HG03175 (cell line): ENCODE data around the gene SYPL2.
"Not testable (repeated sequence)": the region's sequence is repeated elsewhere in the genome, so short reads cannot be mapped to it uniquely, and the experiment has no call there.

ENCODE experiments used
- ATAC-seq: cut with Tn5 transposase; IDR thresholded peaks from one replicate; pipeline ENCODE4 v1.9.1; 2021; ENCODE audit warnings: mild to moderate bottlenecking, moderate library complexity; ENCODE audit not compliant: unreplicated experiment

Gene SYPL2

DNA sequence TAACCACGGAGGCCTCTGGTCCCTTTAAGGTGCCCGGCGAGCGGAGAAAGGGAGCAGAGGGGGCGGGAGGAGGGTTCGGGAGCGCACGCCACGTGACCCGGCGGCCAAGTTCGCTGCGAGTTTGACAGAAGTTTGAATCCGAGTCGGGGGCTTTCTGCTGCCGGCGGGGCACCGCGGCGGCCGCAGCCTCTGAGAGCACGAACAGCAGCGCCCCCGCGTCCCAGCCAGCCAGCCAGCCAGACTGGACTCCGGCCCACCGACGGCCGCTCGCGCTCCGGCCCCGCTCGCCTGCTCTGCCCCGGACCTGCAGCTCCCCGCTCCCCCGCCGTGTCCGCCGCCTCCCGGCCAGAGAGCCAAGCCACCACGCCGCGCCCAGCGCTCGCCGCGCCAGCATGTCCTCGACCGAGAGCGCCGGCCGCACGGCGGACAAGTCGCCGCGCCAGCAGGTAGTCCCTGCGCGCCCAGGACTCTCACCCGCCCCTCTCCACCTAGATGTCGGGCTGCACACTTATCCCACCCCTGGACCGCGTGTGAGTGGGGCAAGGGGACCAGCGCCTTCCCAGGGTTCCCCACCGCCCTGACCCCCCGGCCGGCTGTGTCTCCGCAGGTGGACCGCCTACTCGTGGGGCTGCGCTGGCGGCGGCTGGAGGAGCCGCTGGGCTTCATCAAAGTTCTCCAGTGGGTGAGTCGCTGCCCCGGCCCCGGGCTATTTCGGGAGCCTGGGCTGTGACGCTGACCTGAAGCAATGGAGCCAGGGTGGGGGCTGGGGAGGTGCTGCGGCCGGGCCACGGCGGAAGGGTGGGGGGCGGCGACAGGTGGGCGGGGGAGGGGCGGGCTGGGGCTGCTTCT is at the start of gene SYPL2:
Gene SYPL2, plus strand, starts transcription at position 95 of the 849 bp plus-strand sequence. Its CDS starts 298 bp downstream, at position 393.
- no peak for ATAC-seq

DNA sequence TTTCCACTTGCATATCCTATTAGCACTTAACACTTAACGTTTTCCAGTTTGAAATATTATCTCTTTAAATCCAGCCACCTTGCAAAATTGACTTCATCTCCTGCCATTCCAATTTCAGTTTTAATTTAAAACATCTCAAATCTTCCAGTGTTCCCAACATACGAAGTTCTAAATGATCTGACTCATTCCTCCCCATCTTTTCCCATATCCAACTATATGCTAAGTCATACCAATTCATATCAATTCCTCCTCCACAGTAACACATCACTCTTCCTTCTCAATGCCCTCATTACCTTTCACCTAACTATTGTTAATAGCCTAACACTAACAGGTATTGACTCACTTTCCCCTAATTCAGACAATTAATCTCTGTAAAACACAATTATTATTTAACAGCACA is 42.8 kb upstream of the SYPL2 start:
- no peak for ATAC-seq

DNA sequence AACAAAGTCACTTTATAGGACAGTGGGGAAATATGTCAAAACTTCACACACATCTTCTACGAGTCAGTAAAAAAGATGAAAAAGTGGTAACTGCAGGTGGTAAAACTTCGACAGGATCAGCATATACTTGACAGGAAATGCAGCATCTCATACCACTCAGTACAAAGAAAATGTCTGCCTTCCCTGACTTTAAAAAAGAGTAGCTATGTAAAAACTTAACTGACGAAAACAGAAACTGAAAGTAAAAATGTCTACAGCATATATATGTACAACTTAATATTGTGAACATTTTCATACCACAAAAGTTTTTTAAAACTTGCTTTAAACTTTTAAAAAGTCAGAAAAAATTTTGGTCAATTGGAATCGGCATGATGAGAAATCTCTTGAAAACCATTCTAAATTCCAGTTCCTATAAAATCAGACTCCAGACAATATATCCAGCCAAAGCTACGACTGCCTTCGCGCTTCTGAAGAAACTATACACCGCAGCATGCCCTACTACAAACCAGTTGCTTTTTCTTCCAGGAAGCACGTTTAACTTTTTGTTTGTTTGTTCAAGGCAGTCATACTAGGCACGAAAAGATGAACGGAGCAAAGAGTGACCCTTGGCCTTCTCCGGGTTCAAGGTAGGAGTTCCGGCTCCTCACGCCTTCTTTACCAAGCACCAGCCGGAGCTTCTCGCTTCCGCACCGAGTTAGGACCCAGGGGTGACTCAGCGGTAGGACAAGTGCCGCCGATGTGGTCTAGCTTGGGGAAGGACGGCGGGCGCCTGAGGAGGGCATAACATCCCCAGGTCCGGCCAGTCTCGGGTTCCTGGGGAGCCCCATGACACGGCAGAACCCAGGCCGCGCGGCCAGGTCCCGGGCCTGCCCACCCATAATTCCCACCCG is 40.7 kb upstream of the SYPL2 start:
- peak; percentile 27 for ATAC-seq

DNA sequence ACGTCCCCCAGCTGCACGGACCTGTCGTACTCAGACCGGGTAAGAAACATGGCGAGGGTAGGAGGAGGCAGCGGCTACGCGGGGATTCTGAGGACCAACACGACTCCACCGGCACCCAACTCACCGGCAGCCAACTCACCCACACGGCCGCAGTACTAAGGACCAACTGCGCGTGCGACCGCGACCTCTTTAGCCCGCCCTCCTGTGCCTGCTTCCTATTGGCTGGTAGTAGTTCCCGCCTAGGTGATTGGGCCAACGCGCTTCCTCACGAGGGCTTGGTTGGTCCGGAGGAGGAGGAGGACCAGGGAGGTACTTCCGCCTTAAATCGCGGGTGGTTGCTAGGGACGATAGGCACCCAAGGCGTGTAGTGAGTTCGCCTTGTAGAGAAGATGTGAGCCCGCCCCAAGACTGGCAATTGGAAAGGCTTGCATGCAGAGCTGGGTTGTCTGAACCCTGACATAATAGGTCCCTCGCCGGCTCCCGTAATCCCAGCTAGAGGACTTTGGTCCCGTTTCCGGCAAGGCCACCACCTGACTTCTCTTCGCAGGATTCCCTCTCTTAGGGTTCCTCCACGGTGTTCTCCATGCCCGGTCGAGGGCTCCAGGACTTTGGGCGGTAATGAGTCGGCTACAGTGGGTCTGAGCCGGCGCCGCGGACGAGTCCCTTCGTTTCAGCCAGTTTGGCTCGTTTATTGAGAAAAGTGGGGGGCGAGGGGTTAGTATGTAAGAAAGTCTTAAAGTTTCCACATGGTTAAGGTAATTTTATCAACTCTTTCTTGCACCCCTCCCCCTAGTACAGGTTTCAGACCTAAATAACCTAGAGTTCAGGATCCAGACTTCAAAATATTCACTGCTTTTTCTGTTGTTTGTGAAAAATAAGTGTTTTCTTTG is 39.8 kb upstream of the SYPL2 start, which contains the start of gene PSMA5:
Gene PSMA5, minus strand, starts transcription at position 168 of the 890 bp plus-strand sequence. Its CDS starts 118 bp downstream, at position 50.
- ATAC-seq: peak; percentile 97

DNA sequence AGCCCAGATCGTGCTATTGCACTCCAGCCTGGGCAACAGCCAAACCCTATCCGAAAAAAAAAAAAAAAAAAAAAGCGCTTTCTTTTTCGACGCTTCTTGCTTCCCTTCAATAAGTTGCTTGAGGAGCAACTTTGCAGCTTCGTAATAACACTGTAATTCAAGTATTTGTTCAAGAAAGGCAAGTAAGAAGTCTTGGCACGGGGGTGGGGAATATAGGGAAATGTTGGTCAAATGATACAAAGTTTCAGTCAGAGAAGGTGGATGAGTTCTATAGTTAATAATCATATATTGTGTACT is 39.2 kb upstream of the SYPL2 start:
- no peak for ATAC-seq

DNA sequence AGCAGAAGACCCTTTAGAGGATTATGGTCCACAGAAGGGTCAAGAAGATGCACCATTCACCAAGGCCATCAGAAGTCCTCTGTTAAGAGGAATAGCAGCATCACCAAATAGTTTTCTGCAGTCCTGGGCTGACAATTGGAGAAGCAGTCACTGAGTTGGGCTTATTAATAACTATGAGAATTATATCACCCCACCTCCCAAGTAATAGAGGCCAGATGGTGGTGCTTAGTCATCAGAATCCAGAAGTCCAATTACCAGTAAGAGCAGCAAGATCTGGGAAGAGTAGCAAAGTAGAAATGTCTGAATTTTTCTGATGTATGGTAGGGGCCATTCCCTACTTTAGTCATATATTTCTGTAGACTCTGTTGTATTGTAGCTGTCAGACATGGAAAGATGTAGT is 34.0 kb upstream of the SYPL2 start:
- ATAC-seq: no peak

DNA sequence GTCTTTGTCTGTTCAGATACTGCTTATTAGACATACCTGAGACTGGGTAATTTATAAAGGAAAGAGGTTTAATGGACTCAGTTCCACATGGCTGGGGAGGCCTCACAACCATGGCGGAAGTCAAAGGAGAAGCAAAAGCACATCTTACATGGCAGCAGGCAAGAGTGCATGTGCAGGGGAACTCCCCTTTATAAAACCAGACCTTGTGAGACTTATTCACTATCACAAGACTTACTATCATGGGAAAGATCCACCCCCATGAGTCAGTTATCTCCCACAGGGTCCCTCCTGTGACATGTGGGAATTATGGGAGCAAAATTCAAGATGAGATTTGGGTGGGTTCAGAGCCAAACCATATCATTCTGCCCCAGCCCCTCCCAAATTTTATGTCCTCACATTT is 33.0 kb upstream of the SYPL2 start:
- no peak for ATAC-seq

DNA sequence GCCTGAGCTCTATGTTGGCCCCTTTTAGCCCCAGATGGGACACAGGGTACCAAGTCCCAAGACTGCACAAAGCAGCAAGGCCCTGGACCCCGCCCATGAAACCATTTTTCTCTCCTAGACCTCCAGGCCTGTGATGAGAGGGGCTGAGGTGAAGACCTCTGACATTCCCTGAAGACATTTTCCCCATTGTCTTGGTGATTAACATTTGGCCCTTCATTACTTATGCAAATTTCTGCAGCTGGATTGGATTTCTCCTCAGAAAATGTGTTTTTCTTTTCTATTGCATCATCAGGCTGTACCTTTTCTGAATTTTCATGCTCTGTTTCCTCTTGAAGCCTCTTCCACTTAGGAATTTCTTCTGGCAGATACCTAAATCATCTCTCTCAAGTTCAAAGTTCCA is 31.9 kb upstream of the SYPL2 start:
- no peak for ATAC-seq

DNA sequence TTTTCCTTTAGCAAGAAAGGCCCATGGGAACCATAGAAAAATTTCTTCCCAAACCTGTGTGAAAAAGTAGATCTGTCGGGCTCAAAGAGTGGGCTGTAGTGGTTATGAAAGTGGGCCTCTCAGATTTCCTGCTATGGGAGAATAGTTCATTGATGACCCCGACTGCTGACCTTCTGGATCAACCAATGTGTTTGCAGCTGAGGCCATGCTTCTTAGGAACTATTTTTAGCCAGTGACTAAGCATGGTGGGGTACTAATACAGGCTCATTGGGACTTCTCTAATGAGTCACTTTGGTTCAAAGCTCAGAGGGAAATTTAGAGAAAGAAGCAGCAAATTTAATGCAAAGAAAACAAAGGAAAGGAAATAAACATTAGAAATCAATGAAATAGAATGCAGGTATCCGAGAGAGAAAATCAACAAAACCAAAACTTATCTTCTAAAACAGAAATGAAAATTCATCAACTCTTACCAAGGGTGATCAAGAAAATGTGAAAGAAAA is 27.5 kb upstream of the SYPL2 start:
- ATAC-seq: no peak

DNA sequence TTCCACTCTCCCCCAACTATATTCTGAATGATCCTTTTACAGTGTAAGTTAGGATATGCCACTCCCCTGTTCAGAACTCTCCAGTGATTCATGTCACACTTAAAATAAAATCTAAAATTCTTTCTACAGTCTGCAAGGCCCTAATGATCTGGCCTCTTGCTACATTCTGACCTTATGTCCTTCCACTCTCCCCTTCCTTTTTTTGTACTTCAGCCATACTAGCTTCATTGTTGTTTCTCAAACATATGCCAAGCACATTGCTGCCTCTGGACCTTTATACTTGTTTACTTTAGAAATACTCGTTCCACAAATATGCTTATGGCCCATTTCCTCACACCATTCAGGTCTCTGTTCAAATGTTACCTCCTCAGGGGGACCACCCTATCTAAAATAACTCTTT is 25.3 kb upstream of the SYPL2 start:
- no peak for ATAC-seq

DNA sequence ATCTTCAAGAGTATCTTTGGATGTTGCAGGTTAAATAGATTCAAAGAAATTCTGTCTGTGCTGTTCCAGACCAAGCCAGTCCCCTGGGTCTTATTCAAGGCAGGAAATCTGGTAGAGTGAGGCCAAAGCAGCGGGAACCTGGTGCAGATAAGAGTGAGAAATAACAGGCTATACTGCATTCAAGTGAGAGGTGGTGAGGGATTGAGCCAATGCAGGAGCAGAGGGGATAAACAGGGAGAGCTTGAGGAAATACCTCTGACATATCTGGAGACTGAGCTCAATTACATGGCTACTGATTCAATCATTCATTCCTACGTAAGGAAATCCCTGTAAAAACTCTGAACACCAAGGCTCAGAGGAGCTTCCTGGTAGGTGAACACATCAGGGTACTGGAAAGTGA is 22.9 kb upstream of the SYPL2 start:
- ATAC-seq: no peak

DNA sequence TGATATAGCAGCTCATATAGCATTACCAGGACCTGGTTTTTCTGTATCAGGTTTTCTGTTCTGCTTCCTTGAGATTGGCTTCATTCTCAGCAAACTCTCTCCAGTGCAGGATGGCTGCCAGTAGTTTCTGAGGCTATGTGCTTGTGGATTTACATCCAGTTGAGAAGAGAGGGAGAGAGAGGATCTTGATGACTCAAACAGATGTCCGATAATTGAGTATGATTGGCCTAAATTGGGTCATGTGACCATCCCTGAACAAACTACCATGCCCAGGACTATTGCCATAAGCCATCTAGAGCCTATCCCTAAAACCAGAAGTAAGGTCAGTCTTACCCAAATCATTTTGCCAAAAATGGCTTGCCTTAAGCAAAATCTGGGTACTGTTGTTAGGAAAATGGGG is 22.0 kb upstream of the SYPL2 start:
- ATAC-seq: no peak

DNA sequence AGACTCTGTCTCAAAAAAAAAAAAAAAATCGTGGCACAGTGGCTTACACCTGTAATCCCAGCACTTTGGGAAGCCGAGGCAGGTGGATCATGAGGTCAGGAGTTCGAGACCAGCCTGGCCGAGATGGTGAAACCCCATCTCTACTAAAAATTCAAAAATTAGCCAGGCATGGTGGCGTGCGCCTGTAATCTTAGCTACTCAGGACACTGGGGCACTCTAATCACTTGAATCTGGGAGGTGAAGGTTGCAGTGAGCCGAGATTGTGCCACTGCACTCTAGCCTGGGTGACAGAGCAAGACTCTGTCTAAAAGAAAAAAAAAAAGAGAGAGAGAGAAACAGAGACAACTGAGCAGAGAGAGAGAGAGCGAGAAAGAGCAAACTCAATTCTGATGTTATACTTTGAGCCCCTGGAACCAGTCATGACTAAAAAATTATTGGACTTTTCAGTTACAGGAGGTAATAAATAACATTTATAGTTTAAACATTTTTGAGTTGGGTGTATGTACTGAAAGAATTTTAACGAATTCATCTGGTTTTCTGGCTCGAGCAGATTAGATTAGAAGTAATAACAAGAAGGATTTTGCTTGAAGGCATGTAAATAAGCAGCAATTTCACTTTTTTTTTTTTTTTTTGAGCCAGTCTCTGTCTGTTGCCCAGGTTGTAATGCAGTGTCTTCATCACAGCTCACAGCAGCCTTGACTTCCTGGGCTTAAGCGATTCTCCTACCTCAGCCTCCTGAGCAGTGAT is 20.2 kb upstream of the SYPL2 start:
- ATAC-seq: not testable (repeated sequence)

DNA sequence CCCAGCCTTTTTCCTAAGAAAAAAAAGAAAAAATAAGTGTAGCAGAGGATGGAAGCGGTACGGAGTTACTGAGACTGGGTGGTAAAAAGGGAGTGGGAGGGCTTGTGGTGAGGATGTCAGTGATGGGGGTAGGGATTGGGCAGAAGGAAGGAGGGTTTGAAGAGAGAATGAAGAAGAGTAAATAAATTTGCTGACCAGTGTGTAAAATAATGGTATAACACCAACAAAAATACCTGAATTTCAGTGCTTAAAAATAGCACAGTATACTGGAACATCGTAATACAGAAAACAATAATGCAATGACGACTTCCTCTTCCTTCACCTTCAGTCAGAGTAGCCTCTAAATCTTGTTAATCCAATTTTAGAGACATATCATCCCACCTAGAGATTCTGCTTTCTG is 18.8 kb upstream of the SYPL2 start:
- ATAC-seq: no peak

DNA sequence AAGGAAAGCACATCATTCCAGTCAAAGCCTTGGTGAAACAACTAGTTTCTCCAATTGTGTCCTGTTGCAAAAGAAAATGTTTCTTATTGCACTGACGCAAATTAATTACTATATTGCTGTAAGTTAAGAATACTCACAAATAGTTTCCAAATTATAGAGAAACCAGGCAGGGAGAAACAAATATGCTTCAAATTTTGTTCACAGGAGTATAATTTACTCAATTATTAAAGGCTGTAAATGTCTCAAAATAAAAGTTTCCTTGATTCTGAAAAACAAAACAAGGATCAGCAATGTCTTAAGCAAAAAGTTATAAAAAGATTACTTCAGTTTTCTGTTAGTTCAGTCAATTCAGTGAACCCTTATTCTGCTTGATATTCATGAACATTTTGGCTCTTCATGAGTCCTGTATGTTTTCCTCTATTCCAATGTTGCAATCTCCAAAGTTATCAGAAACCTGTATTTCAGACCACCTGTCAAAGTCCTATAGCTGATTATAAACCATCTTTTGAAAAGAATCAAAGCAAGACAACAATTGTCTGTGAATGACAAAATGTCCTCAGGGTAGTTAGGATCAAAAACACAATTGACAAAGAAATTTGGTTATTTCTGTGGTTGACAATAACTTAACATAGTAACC is 11.7 kb upstream of the SYPL2 start:
- ATAC-seq: no peak

DNA sequence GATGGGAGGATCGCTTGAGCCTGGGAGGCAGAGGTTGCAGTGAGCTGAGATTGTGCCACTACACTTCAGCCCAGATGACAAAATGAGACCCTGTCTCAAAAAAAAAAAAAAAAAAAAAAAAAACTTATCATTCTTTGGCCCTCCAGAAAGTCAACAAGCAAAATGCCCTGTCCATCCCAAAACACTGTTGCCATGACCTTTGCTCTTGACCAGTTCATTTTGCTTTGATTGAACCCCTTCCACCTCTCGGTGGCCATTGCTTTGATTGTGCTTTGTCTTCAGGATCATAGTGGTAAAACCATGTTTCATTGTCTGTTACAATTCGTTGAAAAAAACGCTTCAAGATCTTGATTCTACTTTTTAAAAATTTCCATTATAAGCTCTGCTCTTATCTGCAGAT is 8.5 kb upstream of the SYPL2 start:
- no peak for ATAC-seq

DNA sequence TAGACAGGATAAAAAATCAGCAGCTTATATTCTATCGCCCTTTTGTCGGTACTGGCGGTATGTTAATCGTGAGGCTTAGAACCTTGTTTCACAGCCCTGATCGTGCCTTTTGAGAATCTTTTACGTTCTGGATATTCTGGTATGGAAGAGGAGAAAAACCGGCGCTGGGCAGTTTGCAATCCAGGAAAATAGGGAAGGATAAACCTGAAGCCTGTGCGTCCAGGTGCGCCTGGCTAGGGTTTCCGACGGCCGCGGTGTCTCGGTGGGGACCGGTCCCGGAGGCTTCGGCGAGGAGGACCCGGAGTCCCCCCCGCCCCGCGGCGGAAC is 258 bp upstream of the SYPL2 start:
- ATAC-seq: no peak

DNA sequence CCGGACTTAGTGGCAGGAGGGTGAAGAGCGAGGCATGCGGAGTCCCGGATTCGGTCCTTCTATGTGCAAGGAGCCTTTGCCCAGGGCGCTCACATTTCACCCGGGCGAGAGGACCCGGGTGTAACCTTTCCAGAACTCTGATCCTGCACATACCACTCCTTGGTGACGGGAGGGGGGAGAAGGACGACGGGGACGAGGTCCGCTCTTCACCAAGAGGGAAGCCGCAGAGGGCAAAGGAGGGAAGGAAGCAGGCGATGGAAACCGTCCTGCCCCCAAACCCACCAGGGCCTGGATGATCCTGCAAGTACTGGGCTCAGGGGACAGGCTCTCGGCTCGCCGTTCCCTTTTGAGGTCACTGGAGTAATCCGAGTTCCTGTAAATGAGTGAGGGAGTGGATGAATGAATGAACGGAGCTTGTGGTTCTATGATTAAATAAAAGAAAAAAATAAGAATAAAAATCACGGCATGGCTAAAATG is 993 bp downstream of the SYPL2 start:
- ATAC-seq: no peak

DNA sequence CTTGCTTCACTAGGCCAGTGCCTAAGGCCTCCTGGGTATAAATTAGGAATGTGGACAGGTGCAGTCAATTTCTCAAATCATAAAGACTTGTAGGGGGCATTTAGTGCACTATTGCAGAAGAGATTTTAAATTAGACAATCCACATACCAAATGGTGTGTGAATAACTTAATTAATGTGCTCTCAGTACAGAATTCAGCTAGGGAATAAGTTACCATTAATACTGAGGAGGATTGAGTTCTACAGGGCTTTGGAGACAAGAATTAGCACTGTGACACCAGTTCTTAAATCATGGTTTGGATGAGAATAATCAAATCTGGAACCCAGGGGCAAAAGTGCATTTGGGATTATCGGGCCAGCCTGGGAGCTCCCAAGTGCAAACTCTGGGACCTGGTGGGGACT is 1.7 kb downstream of the SYPL2 start:
- no peak for ATAC-seq

DNA sequence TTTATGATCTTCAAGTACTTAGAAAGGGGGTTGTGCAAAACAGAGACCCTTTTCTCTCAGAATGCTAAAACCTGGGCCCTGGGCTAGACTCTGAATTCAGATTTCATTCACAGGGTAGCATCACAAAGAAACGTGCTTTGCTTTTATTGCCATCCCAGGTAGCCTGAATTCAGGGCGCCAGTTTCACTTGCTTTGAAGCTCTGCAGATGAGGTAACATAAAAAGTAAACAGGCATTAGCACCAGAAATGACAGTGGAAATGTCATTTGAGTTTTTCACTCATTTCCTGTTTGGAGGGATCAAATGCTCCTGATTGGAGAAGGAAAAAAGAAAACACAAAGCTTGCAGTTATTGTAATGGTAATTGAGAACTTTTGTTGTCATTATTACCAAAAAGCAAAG is 2.6 kb downstream of the SYPL2 start:
- no peak for ATAC-seq
